Body of pancreas (tissue), 4 donors: ENCODE measurements around the gene GRID2IP.

Experiments used
- CTCF ChIP-seq, 7 experiments: fragments of 450-650 bp in 4 of 7; fragments of 200-600 bp in 3 of 7; sonication (generic) in 3 of 7; IDR thresholded peaks; one replicate each; pipeline ENCODE4 v1.5.1; 2016 to 2019; ENCODE audit warnings: antibody characterized with exemption in 7 of 7
- POLR2A ChIP-seq, 3 donors: fragments of 450-650 bp; IDR thresholded peaks; one replicate each; pipeline ENCODE4 v1.6.1; 2016; ENCODE audit warnings: antibody characterized with exemption in 3 of 3, mild to moderate bottlenecking in 2 of 3

GRCh38 chr7:6486438-6487183, 64.7 kb downstream of the GRID2IP start:
- TF ChIP-seq POLR2A (IDR thresholded peaks at IDR 0.05) (no peak), CTCF (IDR thresholded peaks at IDR 0.05) (no peak)
